Right cardiac atrium (tissue), 5 donors: ENCODE data around the gene INPP1. TPM values are rescaled to one million over a fixed set of nuclear protein-coding genes. Genes with fewer than 3 reads are reported as not detected.

ENCODE experiments used
- ATAC-seq, 2 donors: fragments of 200-7000 bp; cut with Tn5 transposase; one replicate each; pipeline versions ENCODE4 v1.8.0 to v1.9.1; 2020; ENCODE audit warnings: moderate library complexity in 2 of 2, mild to moderate bottlenecking in 1 of 2
- DNase-seq, 3 donors: peaks; one replicate each; pipeline ENCODE4 v3.0.0-alpha.2; 2020
- H3K27ac ChIP-seq: one replicate; pipeline ENCODE4 v1.5.1; 2013; ENCODE audit warnings: mild to moderate bottlenecking, low read length, control low read depth, moderate library complexity
- H3K27me3 ChIP-seq: one replicate; pipeline ENCODE4 v1.6.1; 2013; ENCODE audit not compliant: control insufficient read depth, insufficient read depth
- H3K4me1 ChIP-seq: one replicate; pipeline ENCODE4 v1.6.1; 2013; ENCODE audit warnings: low read length; ENCODE audit not compliant: control insufficient read depth, insufficient read depth
- H3K4me3 ChIP-seq: one replicate; pipeline ENCODE4 v1.5.1; 2013; ENCODE audit warnings: low read length, control low read depth
- H3K9me3 ChIP-seq: one replicate; pipeline ENCODE4 v1.6.1; 2013; ENCODE audit warnings: low read length; ENCODE audit not compliant: control insufficient read depth
- WGBS: extraction: QIAGEN DNeasy Blood & Tissue Kit; methylation state at CpG from one replicate; pipeline ENCODE4 v1.1.7; 2013; 5-methylcytosine and 5-hydroxymethylcytosine counted together
- intact Hi-C, 4 donors: fragments of 100-400 bp; cut with DNase I; formaldehyde crosslinking; loops; one replicate each; pipeline versions ENCODE4 v1.11.0 to v1.14.0; 2022 to 2023
- polyA plus RNA-seq: library from polyadenylated mRNA; stranded (reverse); fragments of 200-250 nt; gene quantifications from one replicate; pipeline ENCODE4 v1.2.3, GENCODE V29; 2013
- total RNA-seq, 4 donors: library from RNA; stranded (reverse); fragmentation: NEBNext Ultra II Directional; extraction: Animal tissue kit (Norgen Biotek cat#: 25700); gene quantifications; one replicate each; pipeline ENCODE4 v1.2.1, GENCODE V29; 2021
- donor health status: healthy with polysubstance abuse.
- donor health status: DM: no; HTN: yes; CAD: no.
- donor health status: DM: no; HTN: no; CAD: no.
- donor health status: DM: no; HTN: yes; CAD: no; lungs with severe emphysema.
- donor health status: DM: yes; HTN: yes; CAD: no.

The INPP1 gene
- total and polyA plus RNA-seq, 5 donors, result 35.7 to 46.3 (median 42.3) TPM

DNA sequence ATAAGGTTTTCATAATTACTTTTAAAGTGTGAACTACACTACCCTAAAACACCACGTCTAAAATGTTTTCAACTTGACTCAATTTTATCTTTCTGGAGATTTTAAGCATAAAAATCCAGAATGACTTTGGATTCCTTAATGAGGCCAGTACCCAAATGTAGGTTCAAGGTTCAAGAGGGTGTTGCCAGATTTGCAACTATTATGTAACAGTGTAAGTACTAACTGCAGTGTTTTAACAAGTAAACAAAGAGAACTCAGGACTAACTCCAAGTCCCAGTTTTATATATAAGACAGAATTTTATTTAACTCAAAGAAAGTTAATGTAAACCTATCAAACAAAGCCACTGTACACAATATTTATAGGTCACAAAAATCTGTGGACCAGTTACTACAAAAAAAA lies 29.5 kb upstream of the INPP1 start:
- intact Hi-C loops, result no loop called here
- H3K27me3 ChIP-seq, result no peaks in the 10 kb centered on the region
- H3K27ac ChIP-seq, result no peak overlapping the region
- WGBS, result 47% methylated on average over 1 of the region's 1 CpG
- H3K4me3 ChIP-seq, result no peak overlapping the region
- peaks cover 5% of the 10 kb centered on the region for H3K4me1 ChIP-seq
- no peak for DNase-seq
- H3K9me3 ChIP-seq, result no peaks in the 10 kb centered on the region
- no peak for ATAC-seq

DNA sequence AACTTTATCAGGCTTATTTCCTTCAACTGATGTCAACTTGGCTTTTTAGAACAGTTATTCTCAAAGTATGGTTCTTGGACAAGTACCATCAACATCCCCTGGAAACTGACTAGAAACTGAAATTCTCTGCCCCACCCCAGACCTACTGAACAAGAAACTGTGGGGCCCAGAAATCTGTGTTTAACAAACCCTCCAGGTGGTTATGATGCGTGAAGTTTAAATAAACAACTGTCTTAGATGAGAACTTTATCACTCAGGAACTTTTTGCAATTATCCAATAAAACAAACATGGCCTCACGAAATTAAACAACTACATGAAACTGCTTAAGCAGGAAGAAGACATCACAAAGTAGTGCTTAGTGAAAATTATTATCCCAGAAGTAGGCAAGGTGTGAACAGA lies 28.1 kb upstream of the INPP1 start:
- intact Hi-C loops, result no loop called here
- no peak overlapping the region for H3K4me3 ChIP-seq
- no peak overlapping the region for H3K27ac ChIP-seq
- H3K27me3 ChIP-seq, result no peaks in the 10 kb centered on the region
- DNase-seq, result no peak
- H3K4me1 ChIP-seq, result peaks cover 5% of the 10 kb centered on the region
- H3K9me3 ChIP-seq, result no peaks in the 10 kb centered on the region
- no peak for ATAC-seq
- 89% methylated on average over 2 of the region's 2 CpGs for WGBS

DNA sequence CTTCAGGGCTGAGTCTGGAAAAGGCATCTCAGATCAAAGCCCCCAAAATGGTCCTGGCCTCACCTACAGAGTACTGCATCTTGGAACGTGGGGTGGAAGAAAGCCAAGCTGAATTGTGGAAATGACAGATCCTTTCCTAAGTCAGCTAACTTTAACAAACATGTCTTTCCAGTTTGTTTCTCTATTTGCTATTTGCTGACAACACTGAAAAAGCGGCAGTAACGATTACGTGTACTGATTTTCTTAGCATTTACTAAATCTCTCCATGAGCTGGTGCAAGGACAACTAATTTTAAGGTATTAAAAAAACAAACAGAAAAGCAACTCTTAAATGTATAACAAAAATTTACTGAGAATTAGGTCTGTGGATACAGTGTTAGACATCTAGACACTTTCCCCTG lies 24.9 kb upstream of the INPP1 start:
- Histone ChIP-seq H3K27me3 (no peaks in the 10 kb centered on the region), H3K27ac (peak overlapping the region; percentile 48), H3K4me1 (peaks cover 5% of the 10 kb centered on the region), H3K9me3 (no peaks in the 10 kb centered on the region), H3K4me3 (peak overlapping the region; percentile 92)
- WGBS, result 41% methylated on average over 4 of the region's 4 CpGs
- DNase-seq (no peak), ATAC-seq (no peak)
- intact Hi-C loops, result no loop called here

GRCh38 chr2:190318931-190319554 lies 24.3 kb upstream of the INPP1 start:
- H3K9me3 ChIP-seq, result no peaks in the 10 kb centered on the region
- peaks cover 5% of the 10 kb centered on the region for H3K4me1 ChIP-seq
- peak overlapping the region; percentile 92 for H3K4me3 ChIP-seq
- H3K27me3 ChIP-seq, result no peaks in the 10 kb centered on the region
- peak in 1 of 3 donors; percentile 36 for DNase-seq
- peak; percentile 12 to 23 for ATAC-seq
- intact Hi-C loops, result no loop called here
- WGBS, result 4% methylated on average over 12 of the region's 12 CpGs
- peak overlapping the region; percentile 80 for H3K27ac ChIP-seq

DNA sequence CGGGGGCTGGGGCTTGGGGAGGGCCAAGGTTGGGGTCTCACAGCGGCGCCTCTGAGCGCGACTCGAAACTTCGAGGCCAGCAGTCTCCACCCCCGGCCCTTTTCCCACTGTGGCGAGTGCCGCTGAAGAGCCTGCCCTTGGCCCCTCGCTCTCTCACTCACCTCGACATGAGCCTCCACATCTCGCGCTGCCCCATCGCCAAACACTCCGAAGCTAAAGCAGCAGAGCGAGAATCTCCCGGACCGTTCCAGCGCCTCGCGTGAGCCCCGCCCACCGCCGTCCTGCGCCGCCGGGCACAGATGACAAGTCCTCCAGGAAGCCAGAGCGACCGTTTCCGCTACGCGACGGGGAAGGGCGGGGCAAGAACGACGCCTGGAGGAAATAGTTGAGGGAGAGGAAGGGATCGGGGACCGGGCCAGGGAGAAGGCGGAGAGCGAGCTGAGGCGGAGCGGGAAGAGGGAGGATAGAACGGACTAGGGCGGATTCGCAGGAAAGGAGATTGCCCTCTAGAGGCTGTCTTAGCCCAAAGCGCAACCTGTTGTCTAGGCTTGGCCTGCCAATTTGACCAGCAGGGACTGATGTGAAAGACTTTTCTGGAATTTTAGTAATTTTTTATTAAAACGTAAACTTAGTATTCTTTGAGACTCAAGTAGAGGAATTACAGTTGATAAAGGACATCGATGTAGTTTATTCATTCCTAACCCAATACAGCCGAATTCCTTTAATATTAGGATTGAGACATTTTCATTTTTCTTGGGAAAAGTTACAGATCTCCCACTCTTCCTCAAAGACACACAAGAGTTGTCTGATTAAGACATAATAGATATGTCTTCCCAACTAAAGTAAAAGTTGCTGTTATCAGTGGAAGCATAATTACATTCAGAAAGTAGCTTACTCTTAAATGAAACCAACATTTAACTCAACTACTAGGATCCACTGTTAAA lies 23.6 kb upstream of the INPP1 start, which contains the start of gene HIBCH:
HIBCH (minus strand) TSS at position 272 of the 944 bp plus-strand sequence; CDS start at position 196, 76 bp downstream.
- ATAC-seq (peak; percentile 98 to 99), DNase-seq (peak; percentile 99 to 100 (median 100))
- no peaks in the 10 kb centered on the region for H3K9me3 ChIP-seq
- H3K4me1 ChIP-seq, result peaks cover 5% of the 10 kb centered on the region
- H3K4me3 ChIP-seq, result peak within 1 kb of the TSS; percentile 92
- WGBS, result 1% methylated on average over 50 of the region's 50 CpGs
- H3K27ac ChIP-seq, result peak within 1 kb of the TSS; percentile 80
- H3K27me3 ChIP-seq, result no peaks in the 10 kb centered on the region
- intact Hi-C loops, result no loop called here

DNA sequence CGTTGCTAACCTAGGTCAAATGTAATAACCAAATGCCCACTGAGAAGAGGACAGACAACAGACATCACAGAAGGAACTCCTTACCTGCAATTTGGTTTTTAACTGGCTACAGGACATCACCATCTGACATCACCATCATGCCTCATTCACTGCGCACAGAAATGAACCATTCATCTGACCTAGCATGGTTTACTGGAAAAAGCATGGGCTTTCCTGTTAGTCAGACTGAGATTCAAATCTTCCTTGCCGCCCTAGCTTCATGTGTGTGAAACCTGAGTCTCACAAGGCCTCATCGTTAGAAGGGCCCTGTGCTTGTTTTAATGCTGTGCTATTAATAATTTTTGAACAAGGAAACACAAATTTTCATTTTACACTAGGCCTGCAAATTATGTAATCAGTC lies 22.7 kb upstream of the INPP1 start:
- Histone ChIP-seq H3K4me3 (no peak overlapping the region), H3K27ac (no peak overlapping the region), H3K9me3 (no peaks in the 10 kb centered on the region), H3K27me3 (no peaks in the 10 kb centered on the region), H3K4me1 (peaks cover 5% of the 10 kb centered on the region)
- ATAC-seq, result no peak
- intact Hi-C loops, result no loop called here
- no peak for DNase-seq
- 87% methylated on average over 4 of the region's 4 CpGs for WGBS

- Histone ChIP-seq H3K27me3 (no peaks in the 10 kb centered on the region), H3K4me3 (no peak overlapping the region), H3K9me3 (no peaks in the 10 kb centered on the region), H3K27ac (no peak overlapping the region), H3K4me1 (peaks cover under 1% of the 10 kb centered on the region)
- DNase-seq (no peak), ATAC-seq (no peak)
- intact Hi-C loops, result no loop called here
Measured at GRCh38 chr2:190323406-190323805, 20.0 kb upstream of the INPP1 start.

DNA sequence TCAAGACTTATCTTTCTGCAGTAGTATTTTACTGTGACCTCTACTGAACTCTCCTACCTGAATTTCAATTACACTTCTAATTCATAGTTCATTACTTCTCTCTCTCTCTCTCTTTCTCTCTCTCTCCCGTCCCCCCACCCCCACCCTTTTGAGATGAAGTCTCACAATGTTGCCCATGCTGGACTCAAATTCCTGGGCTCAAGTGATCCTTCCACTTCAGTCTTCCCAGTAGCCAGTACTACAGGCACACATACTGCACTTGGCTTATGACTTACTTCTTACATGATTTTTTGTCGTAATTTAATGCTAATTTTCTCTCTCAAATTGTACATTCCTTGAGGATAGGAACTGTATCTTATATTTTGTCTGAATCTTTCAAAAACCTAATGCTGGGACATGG lies 17.8 kb upstream of the INPP1 start:
- 72% methylated on average over 2 of the region's 2 CpGs for WGBS
- DNase-seq, result no peak
- Histone ChIP-seq H3K9me3 (no peaks in the 10 kb centered on the region), H3K27ac (no peak overlapping the region), H3K27me3 (no peaks in the 10 kb centered on the region), H3K4me3 (no peak overlapping the region), H3K4me1 (no peaks in the 10 kb centered on the region)
- no peak for ATAC-seq
- intact Hi-C loops, result loop anchor here in 1 of 4 donors (5.0 kb wide), 1 partner anchor 47 kb away; no protein-coding TSS in a partner anchor

DNA sequence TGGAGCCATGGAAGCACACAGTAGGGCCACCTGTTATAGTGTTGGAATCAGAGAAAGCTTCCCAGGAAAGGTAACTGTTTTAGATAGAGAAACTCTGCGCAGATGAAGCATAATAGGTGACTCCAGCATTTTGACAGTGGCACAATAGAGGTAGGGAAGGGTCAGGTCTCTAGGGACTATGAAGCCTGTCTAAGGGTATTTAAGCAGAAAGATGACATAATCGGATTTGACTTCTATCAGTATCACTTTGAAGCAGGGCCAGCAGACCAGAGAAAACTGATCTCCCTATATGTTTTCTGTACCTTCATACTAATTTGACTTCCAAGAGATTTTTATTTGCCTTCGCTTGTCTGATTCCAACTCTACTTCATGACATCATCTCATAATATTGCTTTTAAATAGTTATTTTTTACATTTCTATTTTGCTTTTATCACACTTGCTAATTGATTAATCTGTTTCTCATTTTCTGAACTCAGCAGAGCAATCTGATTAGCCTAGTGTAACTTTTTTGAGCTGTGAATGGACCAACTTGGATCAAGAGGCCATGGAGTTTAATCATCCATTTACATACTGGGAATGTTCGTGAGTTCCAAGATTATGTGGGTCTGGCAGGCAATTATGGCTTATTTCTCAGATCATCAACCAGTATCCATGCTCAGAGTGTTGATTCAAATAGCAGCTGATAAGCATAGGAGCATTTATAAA lies 15.4 kb upstream of the INPP1 start:
- Histone ChIP-seq H3K4me1 (no peaks in the 10 kb centered on the region), H3K27me3 (no peaks in the 10 kb centered on the region), H3K9me3 (no peaks in the 10 kb centered on the region), H3K27ac (no peak overlapping the region), H3K4me3 (no peak overlapping the region)
- DNase-seq (no peak), ATAC-seq (no peak)
- intact Hi-C loops, result loop anchor here in 1 of 4 donors (5.0 kb wide), 1 partner anchor 44 kb away; no protein-coding TSS in a partner anchor
- 76% methylated on average over 4 of the region's 4 CpGs for WGBS

DNA sequence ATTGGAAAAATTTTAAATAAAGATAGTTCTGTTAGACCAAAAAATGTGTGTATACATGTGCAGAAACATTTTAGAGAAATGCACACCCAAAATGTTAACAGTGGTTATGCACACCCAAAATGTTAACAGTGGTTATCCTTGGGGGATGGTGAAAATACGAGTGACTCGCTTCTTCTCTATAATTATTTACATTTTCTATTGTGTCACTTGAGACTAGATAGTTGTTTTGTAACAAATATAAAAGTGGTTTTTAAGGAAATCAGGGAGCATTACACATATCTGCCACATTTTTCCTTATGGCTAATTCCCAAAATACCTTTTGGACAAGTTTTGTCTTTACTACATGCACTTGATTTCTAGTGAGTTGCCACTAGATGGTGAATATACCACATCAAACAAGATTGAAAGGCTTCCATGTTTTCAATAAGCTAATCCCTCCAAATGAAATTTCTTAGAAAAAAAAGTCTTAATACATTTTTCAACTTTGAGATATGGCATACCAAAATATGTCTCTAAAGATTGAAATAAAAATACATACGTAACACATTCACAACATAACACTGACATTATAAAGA lies 14.7 kb upstream of the INPP1 start:
- intact Hi-C loops, result loop anchor here in 1 of 4 donors (5.0 kb wide), 1 partner anchor 44 kb away; no protein-coding TSS in a partner anchor
- Histone ChIP-seq H3K27ac (no peak overlapping the region), H3K4me3 (no peak overlapping the region), H3K9me3 (no peaks in the 10 kb centered on the region), H3K27me3 (no peaks in the 10 kb centered on the region), H3K4me1 (no peaks in the 10 kb centered on the region)
- DNase-seq (no peak), ATAC-seq (no peak)
- 87% methylated on average over 3 of the region's 3 CpGs for WGBS
